BE2C (cell line): Measurements from ENCODE around the gene GBP4.
A peak's percentile ranks its signal among the peaks of the same experiment; 100 is the strongest.

Experiments
- DNase-seq: peaks from one replicate; pipeline ENCODE4 v3.0.0-alpha.2; 2020
- H3K27me3 ChIP-seq: fragments of 250-450 bp; sonication (Bioruptor Pico); 2 replicates; pipeline ENCODE4 v1.5.1; 2020; ENCODE audit warnings: mild to moderate bottlenecking
- H3K36me3 ChIP-seq: fragments of 250-450 bp; sonication (Bioruptor Pico); 2 replicates; pipeline ENCODE4 v1.5.1; 2020; ENCODE audit warnings: mild to moderate bottlenecking
- H3K4me1 ChIP-seq: fragments of 250-450 bp; sonication (Bioruptor Pico); 2 replicates; pipeline ENCODE4 v1.5.1; 2020
- H3K4me3 ChIP-seq: 2 replicates; pipeline ENCODE4 v1.5.1; 2011; ENCODE audit warnings: low read depth, low read length
- H3K9me3 ChIP-seq: fragments of 250-450 bp; sonication (Bioruptor Pico); 2 replicates; pipeline ENCODE4 v1.5.1; 2020
- TF ChIP-seq, protein P1 (sequence below): IDR thresholded peaks from 2 replicates; pipeline ENCODE4 v1.5.1; 2012; ENCODE audit warnings: mild to moderate bottlenecking, low read depth, low read length

GBP4 gene

DNA sequence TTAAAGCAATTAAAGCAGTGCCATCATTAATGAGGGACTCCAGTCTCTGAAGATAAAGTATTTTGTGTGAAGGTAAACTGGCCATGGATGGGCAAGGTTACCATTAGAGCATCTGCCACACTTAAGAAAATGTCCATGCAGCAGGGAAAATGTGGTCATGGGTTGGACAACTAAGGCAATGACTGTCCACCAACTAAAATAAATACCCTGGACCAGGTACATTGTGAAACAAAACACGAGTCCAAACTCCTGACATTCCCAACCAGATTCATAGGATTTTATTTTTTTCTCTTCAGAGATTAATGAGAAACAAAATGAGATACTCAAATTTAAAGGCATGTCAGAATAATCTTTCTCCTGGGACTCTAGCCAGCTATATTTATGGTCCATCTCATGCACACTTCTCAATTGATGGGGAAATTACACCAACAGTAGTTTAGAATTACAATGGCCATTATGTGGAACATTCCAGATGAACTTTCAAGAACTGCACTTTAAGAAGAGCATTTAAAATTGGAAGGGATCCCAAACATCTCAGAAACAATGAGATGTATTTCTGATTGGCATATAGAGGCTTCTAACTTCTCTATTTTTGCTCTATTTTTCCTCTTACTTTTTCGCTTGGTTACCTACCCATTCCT lies 31.0 kb downstream of the GBP4 start:
- DNase-seq: no peak
- Histone ChIP-seq H3K4me1 (no peaks in the 10 kb centered on the region), H3K4me3 (no peak overlapping the region), H3K36me3 (no peaks in the 10 kb centered on the region), H3K27me3 (no peaks in the 10 kb centered on the region), H3K9me3 (no peaks in the 10 kb centered on the region)
- TF ChIP-seq, protein P1, sequence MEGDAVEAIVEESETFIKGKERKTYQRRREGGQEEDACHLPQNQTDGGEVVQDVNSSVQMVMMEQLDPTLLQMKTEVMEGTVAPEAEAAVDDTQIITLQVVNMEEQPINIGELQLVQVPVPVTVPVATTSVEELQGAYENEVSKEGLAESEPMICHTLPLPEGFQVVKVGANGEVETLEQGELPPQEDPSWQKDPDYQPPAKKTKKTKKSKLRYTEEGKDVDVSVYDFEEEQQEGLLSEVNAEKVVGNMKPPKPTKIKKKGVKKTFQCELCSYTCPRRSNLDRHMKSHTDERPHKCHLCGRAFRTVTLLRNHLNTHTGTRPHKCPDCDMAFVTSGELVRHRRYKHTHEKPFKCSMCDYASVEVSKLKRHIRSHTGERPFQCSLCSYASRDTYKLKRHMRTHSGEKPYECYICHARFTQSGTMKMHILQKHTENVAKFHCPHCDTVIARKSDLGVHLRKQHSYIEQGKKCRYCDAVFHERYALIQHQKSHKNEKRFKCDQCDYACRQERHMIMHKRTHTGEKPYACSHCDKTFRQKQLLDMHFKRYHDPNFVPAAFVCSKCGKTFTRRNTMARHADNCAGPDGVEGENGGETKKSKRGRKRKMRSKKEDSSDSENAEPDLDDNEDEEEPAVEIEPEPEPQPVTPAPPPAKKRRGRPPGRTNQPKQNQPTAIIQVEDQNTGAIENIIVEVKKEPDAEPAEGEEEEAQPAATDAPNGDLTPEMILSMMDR: no peak

DNA sequence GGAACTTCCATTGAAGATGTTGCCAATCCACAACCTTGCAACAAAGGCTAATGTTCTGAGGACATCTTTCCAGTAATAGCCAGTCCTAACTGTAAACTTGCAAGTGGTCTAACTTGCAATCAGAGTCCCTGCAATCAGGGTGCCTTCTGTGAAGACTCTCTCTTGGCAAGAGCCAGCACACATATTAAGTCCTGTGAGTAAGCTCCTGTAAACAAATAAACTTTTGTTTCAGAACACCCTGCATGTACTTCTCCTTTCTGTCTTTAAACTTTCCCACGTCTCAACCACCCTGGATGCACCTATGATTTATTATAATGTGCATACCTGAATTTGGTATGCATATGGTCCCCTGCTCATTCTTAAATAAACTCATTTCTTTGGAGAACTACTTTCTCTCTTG lies 32.0 kb downstream of the GBP4 start:
- Histone ChIP-seq H3K27me3 (no peaks in the 10 kb centered on the region), H3K9me3 (no peaks in the 10 kb centered on the region), H3K4me3 (no peak overlapping the region), H3K36me3 (no peaks in the 10 kb centered on the region), H3K4me1 (no peaks in the 10 kb centered on the region)
- DNase-seq: no peak
- TF ChIP-seq, protein P1: no peak

DNA sequence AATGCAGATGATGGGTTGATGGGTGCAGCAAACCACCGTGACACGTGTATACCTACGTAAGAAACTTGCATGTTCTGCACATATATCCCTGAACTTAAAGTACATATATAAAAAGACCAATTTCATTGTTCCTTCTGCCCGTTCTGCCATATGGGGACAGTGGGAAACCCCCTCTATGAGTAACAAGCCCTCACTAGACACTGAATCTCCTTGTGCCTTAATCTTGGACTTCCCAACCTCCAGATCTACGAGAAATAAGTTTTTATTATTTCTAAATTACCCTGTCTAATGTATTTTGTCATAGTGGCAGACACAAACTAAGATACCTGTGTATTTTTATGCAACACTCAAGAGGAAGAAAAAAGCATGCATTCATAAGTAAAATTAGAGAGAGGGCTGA lies 32.9 kb downstream of the GBP4 start:
- Histone ChIP-seq H3K36me3 (no peaks in the 10 kb centered on the region), H3K27me3 (no peaks in the 10 kb centered on the region), H3K4me3 (no peak overlapping the region), H3K4me1 (no peaks in the 10 kb centered on the region), H3K9me3 (no peaks in the 10 kb centered on the region)
- no peak for DNase-seq
- TF ChIP-seq, protein P1: no peak

DNA sequence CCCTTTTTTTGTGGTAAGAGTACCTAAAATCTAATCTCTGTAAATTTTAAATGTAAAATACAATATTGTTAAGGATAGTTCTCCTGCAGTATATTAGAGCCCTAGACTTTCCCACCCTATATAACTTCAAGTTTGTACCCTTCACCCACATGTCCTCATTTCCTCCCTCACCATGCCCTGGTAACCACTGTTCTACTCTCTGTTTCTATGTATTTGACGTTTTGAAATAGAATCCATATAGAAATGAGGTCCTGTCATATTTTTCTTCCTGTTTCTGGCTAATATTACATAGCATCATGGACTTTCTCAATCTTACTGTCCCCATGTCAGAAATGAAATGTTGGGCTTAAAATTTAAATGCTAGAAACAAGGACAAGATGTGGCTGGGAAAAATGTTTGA lies 47.7 kb downstream of the GBP4 start:
- Histone ChIP-seq H3K4me1 (no peaks in the 10 kb centered on the region), H3K4me3 (no peak overlapping the region), H3K36me3 (no peaks in the 10 kb centered on the region), H3K27me3 (no peaks in the 10 kb centered on the region), H3K9me3 (no peaks in the 10 kb centered on the region)
- DNase-seq: no peak
- TF ChIP-seq, protein P1: no peak

DNA sequence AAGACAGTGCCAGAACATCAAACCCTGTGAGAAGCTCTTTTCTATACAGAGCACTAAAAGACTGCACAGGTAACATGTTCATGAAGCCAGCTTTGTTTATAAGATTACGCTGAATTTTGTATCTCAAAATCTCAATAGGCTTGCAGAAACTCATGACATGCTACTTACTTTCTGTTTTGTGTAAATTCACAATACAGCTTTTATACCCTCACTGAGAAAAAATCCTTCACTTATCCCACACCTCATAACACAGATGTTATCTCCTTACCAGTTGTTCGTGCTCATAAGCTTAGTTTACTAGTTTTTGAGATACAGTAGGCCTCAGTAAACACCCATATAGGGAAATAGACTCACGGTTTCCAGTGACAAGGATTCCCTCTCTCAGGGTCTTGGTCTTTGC lies 48.8 kb downstream of the GBP4 start:
- no peak overlapping the region for H3K4me3 ChIP-seq
- TF ChIP-seq, protein P1: no peak
- H3K27me3 ChIP-seq: no peaks in the 10 kb centered on the region
- no peaks in the 10 kb centered on the region for H3K36me3 ChIP-seq
- no peaks in the 10 kb centered on the region for H3K4me1 ChIP-seq
- no peaks in the 10 kb centered on the region for H3K9me3 ChIP-seq
- DNase-seq: no peak

DNA sequence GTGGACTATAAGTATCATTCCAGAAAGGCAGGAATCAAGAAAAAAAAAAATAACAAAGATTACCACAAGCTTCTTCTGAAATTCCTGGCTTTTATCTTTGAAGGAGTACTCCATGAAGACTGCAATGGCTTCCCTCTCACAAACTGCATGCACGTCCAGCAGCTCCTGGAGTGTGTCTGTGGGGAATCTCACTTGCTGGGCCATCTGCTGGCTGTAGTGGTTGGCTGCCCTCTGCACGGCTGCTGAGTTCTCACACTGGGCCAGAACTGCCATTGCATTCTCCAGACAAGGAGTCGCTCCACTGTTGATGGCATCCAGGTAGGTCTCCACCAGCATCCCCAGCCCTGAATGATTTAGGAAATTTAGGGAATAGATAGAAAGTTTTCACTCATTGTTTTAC lies 49.5 kb downstream of the GBP4 start:
- DNase-seq: peak; percentile 34
- Histone ChIP-seq H3K4me1 (no peaks in the 10 kb centered on the region), H3K36me3 (no peaks in the 10 kb centered on the region), H3K27me3 (no peaks in the 10 kb centered on the region), H3K4me3 (no peak overlapping the region), H3K9me3 (no peaks in the 10 kb centered on the region)
- TF ChIP-seq, protein P1: peak; percentile 29
